Left ventricle myocardium superior (tissue), 1 donor: Measurements from ENCODE around the gene KCNMB2. TPM values are rescaled to one million over a fixed set of nuclear protein-coding genes. Genes with fewer than 3 reads are reported as not detected.

Source experiments
- ATAC-seq: fragments of 200-7000 bp; cut with Tn5 transposase; one replicate; pipeline ENCODE4 v1.9.1; 2020; ENCODE audit warnings: mild to moderate bottlenecking, moderate library complexity
- DNase-seq: peaks from one replicate; pipeline ENCODE4 v3.0.0-alpha.2; 2020
- intact Hi-C: fragments of 100-400 bp; cut with micrococcal nuclease; formaldehyde crosslinking; loops from one replicate; pipeline ENCODE4 v1.11.0; 2022
- total RNA-seq: library from RNA; stranded (reverse); fragmentation: NEBNext Ultra II Directional; extraction: Animal tissue kit (Norgen Biotek cat#: 25700); gene quantifications from one replicate; pipeline ENCODE4 v1.2.1, GENCODE V29; 2021
- donor health status: DM: no; HTN: yes; CAD: no; lungs with severe emphysema.

The KCNMB2 gene
- total RNA-seq, 1 donor from 2014 or later: 2.7 TPM

- no peak for ATAC-seq
- intact Hi-C loops: no loop called here
- no peak for DNase-seq
These were observed 235.3 kb downstream of the KCNMB2 start for GRCh38 chr3:178771511-178771910.

- intact Hi-C loops: no loop called here
- ATAC-seq (no peak), DNase-seq (no peak)
These were observed 236.5 kb downstream of the KCNMB2 start for GRCh38 chr3:178772746-178773145.

- intact Hi-C loops: no loop called here
- no peak for ATAC-seq
- DNase-seq: no peak
These were observed 237.1 kb downstream of the KCNMB2 start for GRCh38 chr3:178773358-178773757.

- no peak for DNase-seq
- ATAC-seq: no peak
These were observed 241.6 kb downstream of the KCNMB2 start for GRCh38 chr3:178777718-178778411.

GRCh38 chr3:178778589-178778988 lies 242.4 kb downstream of the KCNMB2 start:
- no peak for ATAC-seq
- intact Hi-C loops: no loop called here
- DNase-seq: no peak

More at GRCh38 chr3:178777718-178778411, 241.6 kb downstream of the KCNMB2 start:
- intact Hi-C loops: no loop called here

- intact Hi-C loops: no loop called here
- no peak for DNase-seq
- ATAC-seq: no peak
These were observed 249.7 kb downstream of the KCNMB2 start for GRCh38 chr3:178785961-178786360.

- intact Hi-C loops: no loop called here
- ATAC-seq (no peak), DNase-seq (no peak)
These were observed 251.7 kb downstream of the KCNMB2 start for GRCh38 chr3:178787960-178788359.

- intact Hi-C loops: no loop called here
- ATAC-seq (no peak), DNase-seq (no peak)
These were observed 258.5 kb downstream of the KCNMB2 start for GRCh38 chr3:178794711-178795110.

GRCh38 chr3:178795349-178795748 lies 259.1 kb downstream of the KCNMB2 start:
- intact Hi-C loops: no loop called here
- DNase-seq (no peak), ATAC-seq (no peak)

- no peak for DNase-seq
- intact Hi-C loops: no loop called here
- ATAC-seq: no peak
These were observed 266.0 kb downstream of the KCNMB2 start for GRCh38 chr3:178802259-178802658.

- DNase-seq: no peak
- intact Hi-C loops: no loop called here
- no peak for ATAC-seq
These were observed 266.9 kb downstream of the KCNMB2 start for GRCh38 chr3:178802993-178803693.

- ATAC-seq: no peak
- intact Hi-C loops: no loop called here
- DNase-seq: no peak
These were observed 268.4 kb downstream of the KCNMB2 start for GRCh38 chr3:178804606-178805005.

GRCh38 chr3:178805741-178806140 lies 269.5 kb downstream of the KCNMB2 start:
- ATAC-seq: no peak
- no peak for DNase-seq
- intact Hi-C loops: no loop called here

- intact Hi-C loops: no loop called here
- ATAC-seq (no peak), DNase-seq (no peak)
These were observed 270.4 kb downstream of the KCNMB2 start for GRCh38 chr3:178806651-178807050.

- DNase-seq (no peak), ATAC-seq (no peak)
- intact Hi-C loops: no loop called here
These were observed 271.5 kb downstream of the KCNMB2 start for GRCh38 chr3:178807694-178808093.

GRCh38 chr3:178808748-178809147 lies 272.5 kb downstream of the KCNMB2 start:
- no peak for DNase-seq
- intact Hi-C loops: no loop called here
- ATAC-seq: no peak

- DNase-seq: no peak
- ATAC-seq: peak; percentile 71
- intact Hi-C loops: no loop called here
These were observed 273.9 kb downstream of the KCNMB2 start for GRCh38 chr3:178810181-178810580.

GRCh38 chr3:178822722-178823121 lies 286.5 kb downstream of the KCNMB2 start:
- DNase-seq: no peak
- intact Hi-C loops: no loop called here
- no peak for ATAC-seq

GRCh38 chr3:178823150-178823549 lies 286.9 kb downstream of the KCNMB2 start:
- intact Hi-C loops: no loop called here
- DNase-seq: no peak
- peak; percentile 79 for ATAC-seq

- DNase-seq (no peak), ATAC-seq (peak; percentile 61)
- intact Hi-C loops: no loop called here
These were observed 287.5 kb downstream of the KCNMB2 start for GRCh38 chr3:178823591-178824246.
